SK-N-SH treated with all-trans-retinoic acid at 6 μM for 48 hours (cell line): ENCODE results near the gene CABP5.

Experiments
- ATAC-seq: fragments of 200-7000 bp; cut with Tn5 transposase; 3 replicates; pipeline ENCODE4 v1.9.1; 2020; ENCODE audit warnings: mild to moderate bottlenecking, moderate library complexity
- ARNTL ChIP-seq: fragments of 450-650 bp; formaldehyde crosslinking; IDR thresholded peaks from 2 replicates; pipeline ENCODE4 v1.5.0; 2020; ENCODE audit warnings: low read depth, mild to moderate bottlenecking, moderate library complexity, borderline replicate concordance
- BACH2 ChIP-seq: fragments of 250-450 bp; sonication (Bioruptor Pico); IDR thresholded peaks from 2 replicates; pipeline ENCODE4 v1.9.0; 2021; ENCODE audit warnings: mild to moderate bottlenecking, borderline replicate concordance
- CREB5 ChIP-seq: fragments of 250-450 bp; sonication (Bioruptor Pico); IDR thresholded peaks from 2 replicates; pipeline ENCODE4 v1.5.1; 2020; ENCODE audit warnings: low read depth, mild to moderate bottlenecking, moderate library complexity
- CSDC2 ChIP-seq: fragments of 250-450 bp; sonication (Bioruptor Pico); IDR thresholded peaks from 2 replicates; pipeline ENCODE4 v1.5.0; 2020; ENCODE audit warnings: mild to moderate bottlenecking, moderate library complexity
- CSRNP3 ChIP-seq: fragments of 250-450 bp; sonication (Bioruptor Pico); IDR thresholded peaks from 2 replicates; pipeline ENCODE4 v1.5.1; 2021; ENCODE audit warnings: mild to moderate bottlenecking, moderate library complexity
- GLIS3 ChIP-seq: fragments of 250-450 bp; sonication (Bioruptor Pico); IDR thresholded peaks from 2 replicates; pipeline ENCODE4 v1.5.0; 2020; ENCODE audit warnings: mild to moderate bottlenecking, moderate library complexity
- OSR1 ChIP-seq: fragments of 250-450 bp; sonication (Bioruptor Pico); IDR thresholded peaks from 2 replicates; pipeline ENCODE4 v1.8.0; 2022; ENCODE audit warnings: moderate library complexity, mild to moderate bottlenecking, inconsistent platforms
- PATZ1 ChIP-seq: fragments of 250-450 bp; sonication (Bioruptor Pico); IDR thresholded peaks from 2 replicates; pipeline ENCODE4 v1.8.0; 2020; ENCODE audit warnings: mild to moderate bottlenecking, moderate library complexity, borderline replicate concordance
- POU6F1 ChIP-seq: fragments of 250-450 bp; sonication (Bioruptor Pico); IDR thresholded peaks from 2 replicates; pipeline ENCODE4 v1.8.0; 2021; ENCODE audit warnings: low read depth, mild to moderate bottlenecking, moderate library complexity, borderline replicate concordance
- RARB ChIP-seq: fragments of 250-450 bp; sonication (Bioruptor Pico); IDR thresholded peaks from 2 replicates; pipeline ENCODE4 v1.8.0; 2021; ENCODE audit warnings: mild to moderate bottlenecking, moderate library complexity
- SNAI2 ChIP-seq: fragments of 250-450 bp; sonication (Bioruptor Pico); IDR thresholded peaks from 2 replicates; pipeline ENCODE4 v1.5.0; 2020; ENCODE audit warnings: mild to moderate bottlenecking, moderate library complexity
- TCF4 ChIP-seq: fragments of 250-450 bp; sonication (Bioruptor Pico); IDR thresholded peaks from 2 replicates; pipeline ENCODE4 v1.8.0; 2021; ENCODE audit warnings: mild to moderate bottlenecking, moderate library complexity, borderline replicate concordance
- TOX ChIP-seq: fragments of 250-450 bp; sonication (Bioruptor Pico); IDR thresholded peaks from 2 replicates; pipeline ENCODE4 v1.8.0; 2021; ENCODE audit warnings: mild to moderate bottlenecking, moderate library complexity, borderline replicate concordance
- TSHZ2 ChIP-seq: fragments of 250-450 bp; sonication (Bioruptor Pico); IDR thresholded peaks from 2 replicates; pipeline ENCODE4 v1.5.0; 2020; ENCODE audit warnings: mild to moderate bottlenecking, moderate library complexity
- ZC3H10 ChIP-seq: fragments of 250-450 bp; sonication (Bioruptor Pico); IDR thresholded peaks from 2 replicates; pipeline ENCODE4 v1.5.1; 2021; ENCODE audit warnings: mild to moderate bottlenecking, moderate library complexity
- ZFP3 ChIP-seq: fragments of 250-450 bp; sonication (Bioruptor Pico); IDR thresholded peaks from 2 replicates; pipeline ENCODE4 v1.5.0; 2020; ENCODE audit warnings: mild to moderate bottlenecking, moderate library complexity
- ZFP30 ChIP-seq: fragments of 450-650 bp; formaldehyde crosslinking; IDR thresholded peaks from 2 replicates; pipeline ENCODE4 v1.5.0; 2022; ENCODE audit warnings: mild to moderate bottlenecking, moderate library complexity
- ZNF565 ChIP-seq: fragments of 450-650 bp; formaldehyde crosslinking; conservative IDR thresholded peaks from 2 replicates; pipeline ENCODE4 v1.5.0; 2020; ENCODE audit warnings: low read depth, mild to moderate bottlenecking, moderate library complexity
- ZNF70 ChIP-seq: fragments of 450-650 bp; formaldehyde crosslinking; IDR thresholded peaks from 2 replicates; pipeline ENCODE4 v1.5.0; 2020; ENCODE audit warnings: mild to moderate bottlenecking, moderate library complexity
- ZNF8 ChIP-seq: fragments of 450-650 bp; formaldehyde crosslinking; IDR thresholded peaks from 2 replicates; pipeline ENCODE4 v1.5.0; 2020; ENCODE audit warnings: mild to moderate bottlenecking, moderate library complexity

Gene CABP5

GRCh38 chr19:48000846-48001245 lies 43.0 kb downstream of the CABP5 start (continued):
- TF ChIP-seq CSRNP3 (no peak), ZC3H10 (no peak), ZNF70 (CRISPR knock-in tag) (no peak), PATZ1 (CRISPR knock-in tag) (no peak), BACH2 (no peak), CSDC2 (CRISPR knock-in tag) (no peak), ZNF565 (CRISPR knock-in tag) (no peak), GLIS3 (CRISPR knock-in tag) (no peak), CREB5 (no peak)

GRCh38 chr19:47998800-47999199 lies 45.1 kb downstream of the CABP5 start:
- no peak for TF ChIP-seq CSRNP3
- TF ChIP-seq GLIS3 (CRISPR knock-in tag) = no peak
- TF ChIP-seq BACH2 = no peak
- no peak for TF ChIP-seq ARNTL (CRISPR knock-in tag)
- TF ChIP-seq SNAI2 (CRISPR knock-in tag) = no peak
- TF ChIP-seq PATZ1 (CRISPR knock-in tag) = no peak
- no peak for TF ChIP-seq ZNF565 (CRISPR knock-in tag)
- no peak for TF ChIP-seq ZFP30 (CRISPR knock-in tag)
- TF ChIP-seq, all 23 proteins: peak for 0
- ATAC-seq = no peak

GRCh38 chr19:47996230-47996727 lies 47.6 kb downstream of the CABP5 start:
- ATAC-seq = no peak
- TF ChIP-seq ZNF70 (CRISPR knock-in tag) = no peak
- no peak for TF ChIP-seq ZNF8 (CRISPR knock-in tag)
- TF ChIP-seq RARB (CRISPR knock-in tag) = no peak
- no peak for TF ChIP-seq POU6F1 (CRISPR knock-in tag)
- no peak for TF ChIP-seq PATZ1 (CRISPR knock-in tag)
- TF ChIP-seq TCF4 (CRISPR knock-in tag) = no peak
- TF ChIP-seq ZFP3 = no peak
- no peak for TF ChIP-seq ARNTL (CRISPR knock-in tag)
- no peak for TF ChIP-seq CSDC2 (CRISPR knock-in tag)
- TF ChIP-seq TSHZ2 (CRISPR knock-in tag) = no peak
- TF ChIP-seq ZFP30 (CRISPR knock-in tag) = no peak
- TF ChIP-seq ZNF565 (CRISPR knock-in tag) = no peak
- no peak for TF ChIP-seq CREB5
- TF ChIP-seq OSR1 (CRISPR knock-in tag) = no peak
- no peak for TF ChIP-seq ZC3H10
- TF ChIP-seq BACH2 = no peak
- TF ChIP-seq TOX = no peak
- TF ChIP-seq GLIS3 (CRISPR knock-in tag) = no peak
